Glutamatergic neuron (in vitro differentiated cells): ENCODE results near the gene TRIM24. TPM values are rescaled to one million over a fixed set of nuclear protein-coding genes. Genes with fewer than 3 reads are reported as not detected.
A peak's percentile ranks its signal among the peaks of the same experiment; 100 is the strongest.

ENCODE experiments used
- DNase-seq: peaks from one replicate; pipeline ENCODE4 v3.0.0; 2022
- H3K27ac Mint-ChIP-seq: one replicate; pipeline ENCODE4 v1.8.0; 2020; ENCODE audit warnings: mild to moderate bottlenecking, mixed read lengths, inconsistent platforms; ENCODE audit not compliant: unreplicated experiment
- H3K27me3 Mint-ChIP-seq: one replicate; pipeline ENCODE4 v1.8.0; 2020; ENCODE audit warnings: mild to moderate bottlenecking, moderate library complexity, mixed read lengths, inconsistent platforms; ENCODE audit not compliant: unreplicated experiment
- H3K36me3 Mint-ChIP-seq: one replicate; pipeline ENCODE4 v1.8.0; 2020; ENCODE audit warnings: mild to moderate bottlenecking, mixed read lengths, inconsistent platforms; ENCODE audit not compliant: unreplicated experiment
- H3K4me1 Mint-ChIP-seq: one replicate; pipeline ENCODE4 v1.8.0; 2020; ENCODE audit warnings: mild to moderate bottlenecking, low read depth, mixed read lengths, inconsistent platforms; ENCODE audit not compliant: unreplicated experiment
- H3K4me3 Mint-ChIP-seq: one replicate; pipeline ENCODE4 v1.8.0; 2020; ENCODE audit warnings: mild to moderate bottlenecking, mixed read lengths, inconsistent platforms; ENCODE audit not compliant: unreplicated experiment
- H3K9me3 Mint-ChIP-seq: one replicate; pipeline ENCODE4 v1.8.0; 2020; ENCODE audit warnings: mild to moderate bottlenecking, moderate library complexity, mixed read lengths, inconsistent platforms; ENCODE audit not compliant: unreplicated experiment
- CTCF ChIP-seq: fragments of 200-600 bp; sonication (generic); IDR thresholded peaks from one replicate; pipeline ENCODE4 v1.5.0; 2021; ENCODE audit not compliant: partially characterized antibody, unreplicated experiment
- total RNA-seq: library from RNA; stranded (reverse); fragmentation: NEBNext Ultra II Directional; extraction: Animal tissue kit (Norgen Biotek cat#: 25700); gene quantifications from one replicate; pipeline ENCODE4 v1.2.1, GENCODE V29; 2021; ENCODE audit not compliant: unreplicated experiment

The TRIM24 gene
- total RNA-seq, 1 donor from 2014 or later = 85.6 TPM

GRCh38 chr7:138607216-138608126 is 147.4 kb downstream of the TRIM24 start:
- Mint-ChIP-seq H3K4me1 (peaks cover 18% of the 10 kb centered on the region), H3K27ac (peak overlapping the region; percentile 0), H3K9me3 (no peaks in the 10 kb centered on the region), H3K27me3 (peaks cover 3% of the 10 kb centered on the region), H3K4me3 (peak overlapping the region; percentile 63), H3K36me3 (no peaks in the 10 kb centered on the region)
- TF ChIP-seq CTCF = no peak
- peak; percentile 28 for DNase-seq

GRCh38 chr7:138608275-138608674 is 148.2 kb downstream of the TRIM24 start:
- H3K4me1 Mint-ChIP-seq = peaks cover 18% of the 10 kb centered on the region
- peaks cover 3% of the 10 kb centered on the region for H3K27me3 Mint-ChIP-seq
- no peak for TF ChIP-seq CTCF
- H3K36me3 Mint-ChIP-seq = no peaks in the 10 kb centered on the region
- H3K4me3 Mint-ChIP-seq = peak overlapping the region; percentile 27
- no peak overlapping the region for H3K27ac Mint-ChIP-seq
- peak; percentile 28 for DNase-seq
- H3K9me3 Mint-ChIP-seq = no peaks in the 10 kb centered on the region

- no peak for TF ChIP-seq CTCF
- H3K4me3 Mint-ChIP-seq = no peak overlapping the region
- H3K27me3 Mint-ChIP-seq = peaks cover 3% of the 10 kb centered on the region
- no peaks in the 10 kb centered on the region for H3K9me3 Mint-ChIP-seq
- peaks cover 18% of the 10 kb centered on the region for H3K4me1 Mint-ChIP-seq
- H3K27ac Mint-ChIP-seq = no peak overlapping the region
- no peak for DNase-seq
- H3K36me3 Mint-ChIP-seq = no peaks in the 10 kb centered on the region
Measured at GRCh38 chr7:138610671-138611170, 150.7 kb downstream of the TRIM24 start.

- TF ChIP-seq CTCF = no peak
- Mint-ChIP-seq H3K36me3 (no peaks in the 10 kb centered on the region), H3K9me3 (no peaks in the 10 kb centered on the region), H3K4me1 (peaks cover 1% of the 10 kb centered on the region), H3K4me3 (no peak overlapping the region), H3K27ac (no peak overlapping the region), H3K27me3 (no peaks in the 10 kb centered on the region)
- DNase-seq = no peak
Measured at GRCh38 chr7:138613630-138614029, 153.6 kb downstream of the TRIM24 start.

GRCh38 chr7:138616085-138616484 is 156.0 kb downstream of the TRIM24 start:
- H3K4me1 Mint-ChIP-seq = no peaks in the 10 kb centered on the region

More at GRCh38 chr7:138616085-138616484, 156.0 kb downstream of the TRIM24 start:
- H3K27ac Mint-ChIP-seq = no peak overlapping the region
- TF ChIP-seq CTCF = no peak
- H3K36me3 Mint-ChIP-seq = no peaks in the 10 kb centered on the region
- H3K27me3 Mint-ChIP-seq = no peaks in the 10 kb centered on the region
- no peaks in the 10 kb centered on the region for H3K9me3 Mint-ChIP-seq
- no peak overlapping the region for H3K4me3 Mint-ChIP-seq
- no peak for DNase-seq
